PC-3 (cell line): ENCODE data around the gene TRAK1.

Experiments used
- CTCF ChIP-seq: fragments of 300-600 bp; sonication (generic); conservative IDR thresholded peaks from 2 replicates; pipeline ENCODE4 v1.5.1; 2017; ENCODE audit warnings: antibody characterized with exemption, low read depth, mild to moderate bottlenecking, low read length
- EZH2 ChIP-seq: fragments of 300-600 bp; sonication (generic); IDR thresholded peaks from one replicate; pipeline ENCODE4 v1.6.1; 2017; ENCODE audit warnings: antibody characterized with exemption, mild to moderate bottlenecking, low read length; ENCODE audit not compliant: unreplicated experiment
- EZH2phosphoT487 ChIP-seq: fragments of 300-600 bp; sonication (generic); IDR thresholded peaks from 2 replicates; pipeline ENCODE4 v1.6.1; 2018; ENCODE audit warnings: mild to moderate bottlenecking, antibody characterized with exemption, low read length, borderline replicate concordance

GRCh38 chr3:42165211-42165610, 74.1 kb downstream of the TRAK1 start:
- TF ChIP-seq CTCF (no peak), EZH2 (no peak), EZH2phosphoT487 (no peak)
